Endothelial cell of umbilical vein (primary cell): ENCODE results near the gene LSM6. TPM values are rescaled to one million over a fixed set of nuclear protein-coding genes. Genes with fewer than 3 reads are reported as not detected.

Source experiments
- BruUV-seq: library from RNA; stranded (reverse); fragments of 400-500 nt; replicated peaks from 2 replicates; lab custom pipeline; 2021; lab: Mats Ljungman, UMichigan
- CTCF ChIA-PET: fragments of 300-600, 350-600 bp; sonication (Branson Sonifier 250); formaldehyde crosslinking; loops from one replicate; lab custom pipeline; 2021; ENCODE audit warnings: antibody characterized with exemption, inconsistent platforms; lab: Charles Lee
- POLR2A ChIA-PET: fragments of 300-600, 350-600 bp; sonication (Branson Sonifier 250); formaldehyde crosslinking; loops from one replicate; lab custom pipeline; 2021; ENCODE audit warnings: antibody characterized with exemption, inconsistent platforms; lab: Charles Lee
- DNase-seq: peaks from one replicate; pipeline ENCODE4 v3.0.0-alpha.2; 2011; ENCODE audit warnings: low read depth, low spot score
- FAIRE-seq: peaks from 2 replicates; lab custom pipeline; 2011; peaks lifted over from hg19 to GRCh38; lab: Jason Lieb, UNC
- H2AFZ ChIP-seq: 2 replicates; pipeline ENCODE4 v1.6.0; 2012; ENCODE audit warnings: low read depth, low read length, control low read depth, inconsistent platforms
- H3K27ac ChIP-seq: 2 replicates; pipeline ENCODE4 v1.5.1; 2011; ENCODE audit warnings: low read depth, mild to moderate bottlenecking, control low read depth, low read length, moderate library complexity; ENCODE audit not compliant: insufficient read depth
- H3K27me3 ChIP-seq, 2 experiments: 2 replicates each; pipeline versions ENCODE4 v1.6.0 to v1.6.1; 2011; ENCODE audit warnings: low read length in 2 of 2, mixed read lengths in 1 of 2; ENCODE audit not compliant: control insufficient read depth in 2 of 2, insufficient read depth in 2 of 2
- H3K36me3 ChIP-seq, 2 experiments: 2 replicates in 1 of 2; 3 replicates in 1 of 2; pipeline ENCODE4 v1.5.1; 2011; ENCODE audit warnings: low read length in 2 of 2, mild to moderate bottlenecking in 1 of 2, moderate library complexity in 1 of 2; ENCODE audit not compliant: control insufficient read depth in 2 of 2, insufficient read depth in 2 of 2; ENCODE audit errors: extremely low read depth in 1 of 2
- H3K4me1 ChIP-seq: 3 replicates; pipeline ENCODE4 v1.5.1; 2011; ENCODE audit warnings: mild to moderate bottlenecking, low read length; ENCODE audit not compliant: control insufficient read depth, insufficient read depth; ENCODE audit errors: extremely low read depth
- H3K4me2 ChIP-seq: 2 replicates; pipeline ENCODE4 v1.6.1; 2011; ENCODE audit warnings: low read length, control low read depth, mixed read lengths; ENCODE audit not compliant: insufficient read depth
- H3K4me3 ChIP-seq, 3 experiments: fragments of 200-600 bp in 1 of 3; sonication (generic), shearing (Covaris generic) in 1 of 3; replicated peaks in 1 of 3; 2 replicates each; pipeline ENCODE4 v1.5.1; 2011 to 2016; ENCODE audit warnings: control low read depth in 3 of 3, low read length in 3 of 3, mild to moderate bottlenecking in 2 of 3, inconsistent platforms in 1 of 3, low read depth in 1 of 3, moderate library complexity in 1 of 3; ENCODE audit not compliant: insufficient read depth in 1 of 3
- H3K79me2 ChIP-seq: 2 replicates; pipeline ENCODE4 v1.6.0; 2012; ENCODE audit warnings: low read length, inconsistent platforms; ENCODE audit not compliant: control insufficient read depth, insufficient read depth
- H3K9ac ChIP-seq: replicated peaks from 2 replicates; pipeline ENCODE3; 2011; ENCODE audit warnings: low read length, control low read depth; ENCODE audit not compliant: insufficient read depth; ENCODE audit errors: extremely low read depth
- H3K9me1 ChIP-seq: replicated peaks from 3 replicates; pipeline ENCODE4 v1.6.0; 2011; ENCODE audit warnings: mild to moderate bottlenecking, low read length; ENCODE audit not compliant: control insufficient read depth, insufficient read depth; ENCODE audit errors: extremely low read depth
- H3K9me3 ChIP-seq: replicated peaks from 2 replicates; pipeline ENCODE4 v1.5.1; 2012; ENCODE audit warnings: low read length, inconsistent platforms; ENCODE audit not compliant: control insufficient read depth, insufficient read depth
- H4K20me1 ChIP-seq: replicated peaks from 2 replicates; pipeline ENCODE3; 2011; ENCODE audit warnings: mild to moderate bottlenecking, low read length; ENCODE audit not compliant: control insufficient read depth, insufficient read depth; ENCODE audit errors: extremely low read depth
- EZH2 ChIP-seq: IDR thresholded peaks from 2 replicates; pipeline ENCODE4 v1.6.1; 2012; ENCODE audit warnings: borderline replicate concordance, low read depth, mild to moderate bottlenecking, moderate library complexity, low read length, inconsistent platforms; ENCODE audit not compliant: severe bottlenecking
- FOS ChIP-seq: IDR thresholded peaks from 2 replicates; pipeline ENCODE4 v1.6.1; 2011; ENCODE audit warnings: mild to moderate bottlenecking, low read length, moderate library complexity, borderline replicate concordance; ENCODE audit not compliant: insufficient read depth
- GATA2 ChIP-seq: IDR thresholded peaks from 2 replicates; pipeline ENCODE4 v1.7.0; 2011; ENCODE audit warnings: low read depth, mild to moderate bottlenecking, moderate library complexity, mixed read lengths, low read length; ENCODE audit not compliant: insufficient read length, insufficient read depth
- JUN ChIP-seq: IDR thresholded peaks from 2 replicates; pipeline ENCODE4 v1.6.1; 2011; ENCODE audit warnings: borderline replicate concordance, low read depth; ENCODE audit not compliant: insufficient read length, insufficient read depth
- MYC ChIP-seq: IDR thresholded peaks from one replicate; pipeline ENCODE4 v1.6.1; 2011; ENCODE audit warnings: mild to moderate bottlenecking, low read depth, low read length
- POLR2A ChIP-seq: IDR thresholded peaks from 2 replicates; pipeline ENCODE4 v1.6.1; 2012; ENCODE audit warnings: low read depth, mild to moderate bottlenecking, control low read depth, low read length
- POLR2AphosphoS5 ChIP-seq: IDR thresholded peaks from 2 replicates; pipeline ENCODE4 v1.6.1; 2012; ENCODE audit warnings: low read depth, mild to moderate bottlenecking, control low read depth, low read length, moderate library complexity; ENCODE audit not compliant: insufficient read depth
- dilution Hi-C: fragments of 300-500 bp; cut with MboI; formaldehyde crosslinking; loops from one replicate; pipeline ENCODE4 v1.15.0; 2019; ENCODE audit warnings: low sequenced_read_pairs; ENCODE audit not compliant: extremely low pct_ligation_motif_present
- intact Hi-C: fragments of 100-400 bp; cut with micrococcal nuclease; formaldehyde crosslinking; loops from one replicate; pipeline ENCODE4 v1.10.0; 2022
- polyA plus RNA-seq, 4 experiments: library from polyadenylated mRNA; depleted of rRNA in 3 of 4; stranded (reverse) in 3 of 4; unstranded in 1 of 4; fragments of >200 nt; gene quantifications; 2 replicates each; pipeline versions ENCODE4 v1.2.1 to v1.2.3, GENCODE V29; 2011 to 2012; ENCODE audit warnings: missing spikeins in 1 of 4
- total RNA-seq: library from RNA; stranded (reverse); gene quantifications from 2 replicates; pipeline ENCODE4 v1.2.3, GENCODE V29; 2021
- TF ChIP-seq, protein P1 (sequence below): IDR thresholded peaks from 2 replicates; pipeline ENCODE4 v1.6.1; 2011; ENCODE audit not compliant: insufficient read depth, insufficient read length
- TF ChIP-seq, protein P2 (sequence below), 2 donors: IDR thresholded peaks; 1 replicate in 1 of 2; 2 replicates in 1 of 2; pipeline ENCODE4 v1.5.1; 2011; ENCODE audit warnings: low read length in 2 of 2, mild to moderate bottlenecking in 2 of 2, moderate library complexity in 2 of 2, control low read depth in 1 of 2, inconsistent platforms in 1 of 2, low read depth in 1 of 2; ENCODE audit not compliant: insufficient read depth in 1 of 2; ENCODE audit errors: extremely low read depth in 1 of 2

The LSM6 gene
- total and polyA plus RNA-seq, 2 donors (not counting 3 experiments of a cell fraction or from before 2014, with no cell fraction given): 20.3 to 43.1 TPM

DNA sequence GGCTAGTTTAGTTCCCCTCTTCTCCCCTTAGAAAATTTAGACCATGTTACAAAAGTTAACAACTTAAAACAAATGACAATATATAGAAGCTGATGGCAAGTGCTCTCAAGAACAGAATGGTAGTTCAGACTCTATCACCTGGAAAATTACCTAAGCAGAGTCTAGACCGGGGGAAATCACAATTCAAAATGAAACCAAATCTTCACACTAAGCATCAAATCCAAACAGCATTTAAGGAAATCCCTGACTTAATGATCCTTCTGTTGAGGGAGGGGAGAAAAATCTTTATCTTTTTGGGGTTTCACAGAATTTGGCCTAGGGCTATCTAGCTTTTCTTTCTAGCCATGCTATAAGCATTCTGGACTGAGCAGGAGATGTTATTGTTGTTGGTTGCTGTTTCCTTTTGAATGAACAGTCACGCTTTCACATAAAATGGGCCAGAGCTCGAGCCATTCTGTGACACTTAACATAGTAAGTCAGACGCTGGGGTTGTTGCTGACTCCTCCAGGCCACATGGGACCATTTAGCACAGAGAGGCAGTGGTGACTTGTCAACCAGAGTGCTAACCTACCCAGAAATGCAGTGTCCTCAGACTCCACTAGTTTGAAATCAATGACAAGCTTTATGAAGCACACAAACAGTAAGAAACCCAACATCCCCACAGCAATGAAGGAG lies 16.0 kb upstream of the LSM6 start:
- Histone ChIP-seq H3K9me1 (no peaks in the 10 kb centered on the region), H3K4me3 (no peak overlapping the region), H3K79me2 (no peaks in the 10 kb centered on the region), H3K27ac (no peak overlapping the region), H3K27me3 (peaks cover 2% of the 10 kb centered on the region in 2 experiments), H2AFZ (no peak overlapping the region), H3K9ac (no peak overlapping the region), H4K20me1 (no peaks in the 10 kb centered on the region), H3K9me3 (no peaks in the 10 kb centered on the region), H3K4me2 (no peak overlapping the region), H3K36me3 (no peaks in the 10 kb centered on the region), H3K4me1 (no peaks in the 10 kb centered on the region)
- intact Hi-C loops: no loop called here
- CTCF ChIA-PET: interaction anchor here (0.9 kb wide), 1 partner anchor 11 kb away, joined by 3 read pairs; no protein-coding TSS in a partner anchor
- FAIRE-seq (no peak), DNase-seq (no peak)
- dilution Hi-C loops: no loop called here
- POLR2A ChIA-PET: no interaction called here
- no TSS peak for BruUV-seq
- TF ChIP-seq EZH2: no peak
- TF ChIP-seq GATA2: no peak
- no peak for TF ChIP-seq POLR2AphosphoS5
- TF ChIP-seq, protein P1, sequence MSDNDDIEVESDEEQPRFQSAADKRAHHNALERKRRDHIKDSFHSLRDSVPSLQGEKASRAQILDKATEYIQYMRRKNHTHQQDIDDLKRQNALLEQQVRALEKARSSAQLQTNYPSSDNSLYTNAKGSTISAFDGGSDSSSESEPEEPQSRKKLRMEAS: no peak
- TF ChIP-seq MYC: no peak

DNA sequence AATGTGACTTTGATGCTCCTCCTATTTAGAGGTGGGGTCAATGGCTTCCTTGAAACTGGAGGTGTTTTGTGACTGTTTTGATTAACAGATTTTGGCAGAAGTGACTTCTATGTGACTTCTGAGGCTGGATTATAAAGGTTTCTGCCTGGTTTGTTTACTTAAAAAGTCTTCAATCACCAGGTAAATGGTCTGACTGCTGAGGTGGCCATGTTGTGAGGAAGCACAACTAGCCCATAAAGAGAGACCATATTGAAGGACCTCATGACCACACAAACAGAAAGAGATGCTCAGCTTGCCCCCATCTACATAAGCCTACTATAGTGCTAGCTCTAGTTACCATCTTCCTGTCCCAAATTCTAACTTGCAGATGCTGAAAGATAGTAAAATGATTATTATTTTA lies 14.3 kb upstream of the LSM6 start:
- no peaks in the 10 kb centered on the region for H4K20me1 ChIP-seq
- no peaks in the 10 kb centered on the region for H3K4me1 ChIP-seq
- no peak for FAIRE-seq
- POLR2A ChIA-PET: no interaction called here
- TF ChIP-seq POLR2AphosphoS5 (no peak), POLR2A (no peak), MYC (no peak), EZH2 (no peak), JUN (no peak), FOS (no peak), GATA2 (no peak)
- TF ChIP-seq, protein P1: no peak
- TF ChIP-seq, protein P2, sequence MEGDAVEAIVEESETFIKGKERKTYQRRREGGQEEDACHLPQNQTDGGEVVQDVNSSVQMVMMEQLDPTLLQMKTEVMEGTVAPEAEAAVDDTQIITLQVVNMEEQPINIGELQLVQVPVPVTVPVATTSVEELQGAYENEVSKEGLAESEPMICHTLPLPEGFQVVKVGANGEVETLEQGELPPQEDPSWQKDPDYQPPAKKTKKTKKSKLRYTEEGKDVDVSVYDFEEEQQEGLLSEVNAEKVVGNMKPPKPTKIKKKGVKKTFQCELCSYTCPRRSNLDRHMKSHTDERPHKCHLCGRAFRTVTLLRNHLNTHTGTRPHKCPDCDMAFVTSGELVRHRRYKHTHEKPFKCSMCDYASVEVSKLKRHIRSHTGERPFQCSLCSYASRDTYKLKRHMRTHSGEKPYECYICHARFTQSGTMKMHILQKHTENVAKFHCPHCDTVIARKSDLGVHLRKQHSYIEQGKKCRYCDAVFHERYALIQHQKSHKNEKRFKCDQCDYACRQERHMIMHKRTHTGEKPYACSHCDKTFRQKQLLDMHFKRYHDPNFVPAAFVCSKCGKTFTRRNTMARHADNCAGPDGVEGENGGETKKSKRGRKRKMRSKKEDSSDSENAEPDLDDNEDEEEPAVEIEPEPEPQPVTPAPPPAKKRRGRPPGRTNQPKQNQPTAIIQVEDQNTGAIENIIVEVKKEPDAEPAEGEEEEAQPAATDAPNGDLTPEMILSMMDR (IDR thresholded peaks at IDR 0.05; ENCODE audit: extremely low read depth in 1 of 2, insufficient read depth in 1 of 2, low read depth in 1 of 2, low read length in 2 of 2): no peak
- H3K9me1 ChIP-seq: no peaks in the 10 kb centered on the region
- intact Hi-C loops: no loop called here
- H3K27me3 ChIP-seq: peaks cover 0 to 2% of the 10 kb centered on the region in 2 experiments
- no peak overlapping the region for H3K9ac ChIP-seq
- no peak overlapping the region for H2AFZ ChIP-seq
- DNase-seq: no peak
- H3K9me3 ChIP-seq: no peaks in the 10 kb centered on the region
- H3K27ac ChIP-seq: no peak overlapping the region
- no TSS peak for BruUV-seq
- dilution Hi-C loops: no loop called here
- no peak overlapping the region for H3K4me2 ChIP-seq
- CTCF ChIA-PET: no interaction called here
- H3K4me3 ChIP-seq: no peak overlapping the region
- no peaks in the 10 kb centered on the region for H3K79me2 ChIP-seq
- H3K36me3 ChIP-seq: no peaks in the 10 kb centered on the region
